Neural cell (in vitro differentiated cells): ENCODE results near the gene CD300A. TPM values are rescaled to one million over a fixed set of nuclear protein-coding genes. Genes with fewer than 3 reads are reported as not detected.

ENCODE experiments used
- H2AFZ ChIP-seq: fragments of 200-600, 300-800 bp; sonication (generic), shearing (Covaris generic); 2 replicates; pipeline ENCODE4 v1.6.0; 2014; ENCODE audit warnings: low read depth, mild to moderate bottlenecking, antibody characterized with exemption, low read length, moderate library complexity
- H3F3A ChIP-seq: fragments of 200-600 bp; shearing (Covaris generic); 2 replicates; pipeline ENCODE4 v1.6.1; 2016; ENCODE audit warnings: mild to moderate bottlenecking, moderate library complexity, mixed read lengths, antibody characterized with exemption, low read length; ENCODE audit not compliant: insufficient read depth, poor library complexity, severe bottlenecking
- H3K27ac ChIP-seq: fragments of 200-600, 300-800 bp; sonication (generic), shearing (Covaris generic); 2 replicates; pipeline ENCODE4 v1.5.1; 2014; ENCODE audit warnings: mild to moderate bottlenecking, low read length, moderate library complexity
- H3K27me3 ChIP-seq: fragments of 300-800, 200-600 bp; sonication (generic), shearing (Covaris generic); 2 replicates; pipeline ENCODE4 v1.6.0; 2014; ENCODE audit warnings: mild to moderate bottlenecking, low read depth, low read length, moderate library complexity; ENCODE audit not compliant: insufficient read depth
- H3K36me3 ChIP-seq: fragments of 300-800, 200-600 bp; sonication (generic), shearing (Covaris generic); 2 replicates; pipeline ENCODE4 v1.5.1; 2014; ENCODE audit warnings: mild to moderate bottlenecking, antibody characterized with exemption, low read length, moderate library complexity; ENCODE audit not compliant: insufficient read depth
- H3K4me2 ChIP-seq: fragments of 300-800, 200-600 bp; sonication (generic), shearing (Covaris generic); 2 replicates; pipeline ENCODE4 v1.6.0; 2014; ENCODE audit warnings: mild to moderate bottlenecking, low read length
- H3K4me3 ChIP-seq: fragments of 300-800, 200-600 bp; sonication (generic), shearing (Covaris generic); 2 replicates; pipeline ENCODE4 v1.5.1; 2014; ENCODE audit warnings: mild to moderate bottlenecking, low read length, moderate library complexity
- H3K79me2 ChIP-seq: fragments of 200-600 bp; shearing (Covaris generic); replicated peaks from 2 replicates; pipeline ENCODE4 v1.6.0; 2014; ENCODE audit warnings: mild to moderate bottlenecking, low read length, moderate library complexity; ENCODE audit not compliant: insufficient read depth
- H3K9ac ChIP-seq: fragments of 300-800, 200-600 bp; sonication (generic), shearing (Covaris generic); 2 replicates; pipeline ENCODE4 v1.6.1; 2016; ENCODE audit warnings: mild to moderate bottlenecking, low read length, mixed read lengths
- H3K9me2 ChIP-seq: fragments of 200-600 bp; shearing (Covaris generic); 2 replicates; pipeline ENCODE4 v1.6.1; 2016; ENCODE audit warnings: mild to moderate bottlenecking, low read length, mixed read lengths; ENCODE audit not compliant: insufficient read depth
- H3K9me3 ChIP-seq: fragments of 200-600, 300-800 bp; sonication (generic), shearing (Covaris generic); 2 replicates; pipeline ENCODE4 v1.6.1; 2016; ENCODE audit warnings: mild to moderate bottlenecking, mixed run types, low read length, moderate library complexity, mixed read lengths
- H4K20me1 ChIP-seq: fragments of 200-600 bp; shearing (Covaris generic); 2 replicates; pipeline ENCODE4 v1.6.1; 2016; ENCODE audit warnings: mild to moderate bottlenecking, mixed run types; ENCODE audit not compliant: insufficient read depth
- CTCF ChIP-seq: fragments of 450-650 bp; IDR thresholded peaks from 2 replicates; pipeline ENCODE4 v1.5.1; 2014; ENCODE audit warnings: antibody characterized with exemption, mild to moderate bottlenecking, moderate library complexity; ENCODE audit not compliant: poor library complexity, severe bottlenecking
- EZH2 ChIP-seq: fragments of 200-600, 300-800 bp; shearing (Covaris generic), sonication (generic); IDR thresholded peaks from 2 replicates; pipeline ENCODE4 v1.6.1; 2014; ENCODE audit warnings: antibody characterized with exemption, low read length, borderline replicate concordance, mild to moderate bottlenecking; ENCODE audit not compliant: insufficient read depth, poor library complexity, severe bottlenecking
- MXI1 ChIP-seq: fragments of 450-650 bp; conservative IDR thresholded peaks from 2 replicates; pipeline ENCODE4 v1.6.1; 2014; ENCODE audit warnings: antibody characterized with exemption, mild to moderate bottlenecking; ENCODE audit not compliant: poor library complexity, severe bottlenecking
- POLR2AphosphoS5 ChIP-seq: IDR thresholded peaks from 2 replicates; pipeline ENCODE4 v1.6.1; 2012
- REST ChIP-seq: IDR thresholded peaks from 2 replicates; pipeline ENCODE4 v1.6.1; 2012; ENCODE audit warnings: borderline replicate concordance
- SMC3 ChIP-seq: fragments of 450-650 bp; conservative IDR thresholded peaks from 2 replicates; pipeline ENCODE4 v1.6.1; 2014; ENCODE audit warnings: antibody characterized with exemption, mild to moderate bottlenecking, moderate library complexity; ENCODE audit not compliant: poor library complexity
- polyA plus RNA-seq: library from polyadenylated mRNA; depleted of rRNA; stranded (reverse); fragments of >200 nt; gene quantifications from 2 replicates; pipeline ENCODE4 v1.2.3, GENCODE V29; 2014

CD300A gene
- polyA plus RNA-seq, 1 donor from 2014 or later, result 0.35 TPM

GRCh38 chr17:74457820-74458166 is 8.6 kb upstream of the CD300A start:
- H3K27me3 ChIP-seq, result peaks cover 5% of the 10 kb centered on the region
- TF ChIP-seq MXI1 (no peak), SMC3 (no peak), POLR2AphosphoS5 (no peak), EZH2 (no peak), CTCF (no peak), REST (no peak)
- H4K20me1 ChIP-seq, result no peaks in the 10 kb centered on the region
- H3K79me2 ChIP-seq, result no peaks in the 10 kb centered on the region
- no peak overlapping the region for H3K4me3 ChIP-seq
- H2AFZ ChIP-seq, result no peak overlapping the region
- no peaks in the 10 kb centered on the region for H3K9me2 ChIP-seq
- no peak overlapping the region for H3K9ac ChIP-seq
- H3F3A ChIP-seq, result no peaks in the 10 kb centered on the region
- no peaks in the 10 kb centered on the region for H3K36me3 ChIP-seq
- H3K27ac ChIP-seq, result no peak overlapping the region
- H3K4me2 ChIP-seq, result no peak overlapping the region
- no peaks in the 10 kb centered on the region for H3K9me3 ChIP-seq

GRCh38 chr17:74458835-74459234 is 7.6 kb upstream of the CD300A start:
- Histone ChIP-seq H3K9ac (no peak overlapping the region), H3K36me3 (no peaks in the 10 kb centered on the region), H3F3A (no peaks in the 10 kb centered on the region), H4K20me1 (no peaks in the 10 kb centered on the region), H2AFZ (no peak overlapping the region), H3K9me2 (no peaks in the 10 kb centered on the region), H3K27me3 (no peaks in the 10 kb centered on the region), H3K9me3 (no peaks in the 10 kb centered on the region), H3K4me2 (no peak overlapping the region), H3K4me3 (no peak overlapping the region), H3K79me2 (no peaks in the 10 kb centered on the region), H3K27ac (no peak overlapping the region)
- TF ChIP-seq CTCF, result no peak
- TF ChIP-seq MXI1, result no peak
